ENCODE results near the gene EDRF1. TPM values are rescaled to one million over a fixed set of nuclear protein-coding genes. Genes with fewer than 3 reads are reported as not detected.

Gene EDRF1
- total RNA-seq, 4 donors from 2014 or later: 10.9 to 56.4 (median 18.6) TPM

DNA sequence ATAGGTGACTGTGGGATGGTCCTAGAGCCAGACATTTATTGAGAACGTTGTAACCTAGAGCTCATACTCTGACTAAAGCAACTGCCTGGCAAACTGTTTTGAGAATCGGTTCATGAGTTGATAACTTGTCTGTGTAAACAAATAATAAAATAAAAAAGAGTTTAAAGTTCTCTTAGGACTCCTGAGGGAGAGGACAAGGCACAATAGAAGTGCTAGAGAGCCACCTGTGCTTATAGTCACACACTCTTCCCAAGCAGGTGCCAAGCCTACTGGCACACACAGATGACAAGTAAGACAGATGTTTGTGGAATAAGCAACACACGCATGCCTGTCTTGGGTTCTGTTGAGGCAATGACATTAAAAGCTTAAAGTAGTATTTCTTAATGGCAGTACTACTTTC, 7.9 kb downstream of the EDRF1 start:
- no peak for DNase-seq (ENCODE audit: low spot score in 2 of 2)
- Histone ChIP-seq H3K4me1 (no peaks in the 10 kb centered on the region), H3K9me3 (no peaks in the 10 kb centered on the region), H3K4me3 (no peak overlapping the region), H3K27me3 (no peaks in the 10 kb centered on the region), H3K27ac (no peak overlapping the region), H3K36me3 (peaks cover 93% of the 10 kb centered on the region)
- 65% methylated on average over 3 of the region's 3 CpGs for WGBS
- TF ChIP-seq POLR2A (IDR thresholded peaks at IDR 0.05) (no peak), EP300 (IDR thresholded peaks at IDR 0.05) (no peak), POLR2AphosphoS5 (IDR thresholded peaks at IDR 0.05) (no peak)
- TF ChIP-seq, protein P1, sequence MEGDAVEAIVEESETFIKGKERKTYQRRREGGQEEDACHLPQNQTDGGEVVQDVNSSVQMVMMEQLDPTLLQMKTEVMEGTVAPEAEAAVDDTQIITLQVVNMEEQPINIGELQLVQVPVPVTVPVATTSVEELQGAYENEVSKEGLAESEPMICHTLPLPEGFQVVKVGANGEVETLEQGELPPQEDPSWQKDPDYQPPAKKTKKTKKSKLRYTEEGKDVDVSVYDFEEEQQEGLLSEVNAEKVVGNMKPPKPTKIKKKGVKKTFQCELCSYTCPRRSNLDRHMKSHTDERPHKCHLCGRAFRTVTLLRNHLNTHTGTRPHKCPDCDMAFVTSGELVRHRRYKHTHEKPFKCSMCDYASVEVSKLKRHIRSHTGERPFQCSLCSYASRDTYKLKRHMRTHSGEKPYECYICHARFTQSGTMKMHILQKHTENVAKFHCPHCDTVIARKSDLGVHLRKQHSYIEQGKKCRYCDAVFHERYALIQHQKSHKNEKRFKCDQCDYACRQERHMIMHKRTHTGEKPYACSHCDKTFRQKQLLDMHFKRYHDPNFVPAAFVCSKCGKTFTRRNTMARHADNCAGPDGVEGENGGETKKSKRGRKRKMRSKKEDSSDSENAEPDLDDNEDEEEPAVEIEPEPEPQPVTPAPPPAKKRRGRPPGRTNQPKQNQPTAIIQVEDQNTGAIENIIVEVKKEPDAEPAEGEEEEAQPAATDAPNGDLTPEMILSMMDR (IDR thresholded peaks at IDR 0.05): no peak

DNA sequence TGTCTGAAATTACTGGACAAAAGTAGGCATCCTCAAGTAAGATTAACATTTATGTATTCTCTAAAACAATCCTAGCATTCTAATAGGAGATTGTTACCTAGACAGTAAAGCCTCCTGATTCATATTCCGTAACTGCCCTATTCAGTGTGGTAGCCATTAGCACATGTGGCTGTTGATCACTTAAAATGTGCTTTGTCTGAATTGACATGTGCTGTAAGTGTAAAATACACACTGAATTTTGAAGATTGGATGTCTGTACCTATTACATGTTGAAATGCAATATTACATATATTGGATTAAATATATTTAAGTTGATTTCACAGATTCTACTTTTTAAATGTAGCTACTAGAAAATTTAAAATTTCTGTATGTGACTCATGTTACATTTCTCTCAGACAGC, 14.6 kb downstream of the EDRF1 start:
- H3K4me1 ChIP-seq: no peaks in the 10 kb centered on the region
- H3K27me3 ChIP-seq: no peaks in the 10 kb centered on the region
- H3K4me3 ChIP-seq: no peak overlapping the region
- no peaks in the 10 kb centered on the region for H3K9me3 ChIP-seq
- H3K27ac ChIP-seq: no peak overlapping the region
- no peak for DNase-seq (ENCODE audit: low spot score in 2 of 2)
- TF ChIP-seq, protein P1 (IDR thresholded peaks at IDR 0.05): no peak
- TF ChIP-seq POLR2A (IDR thresholded peaks at IDR 0.05) (no peak), POLR2AphosphoS5 (IDR thresholded peaks at IDR 0.05) (no peak), EP300 (IDR thresholded peaks at IDR 0.05) (no peak)
- H3K36me3 ChIP-seq: peaks cover 99% of the 10 kb centered on the region
- 100% methylated on average over 1 of the region's 1 CpG for WGBS

DNA sequence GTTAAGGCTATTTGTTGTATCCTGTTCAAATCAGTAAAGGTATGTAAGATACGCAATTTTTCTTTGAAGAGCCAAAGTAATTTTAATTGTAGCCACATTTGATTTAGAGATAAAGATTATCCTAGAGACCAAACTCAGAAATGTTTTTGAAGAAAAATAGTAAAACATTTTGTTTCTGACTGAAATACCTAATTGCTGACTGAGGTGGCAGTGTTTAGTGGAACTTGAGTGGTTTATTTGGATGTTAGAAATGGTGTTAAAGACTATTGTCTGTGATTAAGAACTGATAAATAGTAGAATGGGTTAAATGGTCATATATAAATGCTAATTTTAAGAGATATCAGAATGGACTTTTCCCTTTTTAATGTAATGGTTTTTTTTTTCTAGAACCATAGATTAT, 15.3 kb downstream of the EDRF1 start:
- WGBS: 92% methylated on average over 1 of the region's 1 CpG
- Histone ChIP-seq H3K4me1 (no peaks in the 10 kb centered on the region), H3K27ac (no peak overlapping the region), H3K27me3 (no peaks in the 10 kb centered on the region), H3K9me3 (no peaks in the 10 kb centered on the region), H3K36me3 (peaks cover 99% of the 10 kb centered on the region), H3K4me3 (no peak overlapping the region)
- no peak for DNase-seq (ENCODE audit: low spot score in 2 of 2)
- TF ChIP-seq, protein P1 (IDR thresholded peaks at IDR 0.05): no peak
- TF ChIP-seq POLR2A (IDR thresholded peaks at IDR 0.05): no peak
- no peak for TF ChIP-seq POLR2AphosphoS5 (IDR thresholded peaks at IDR 0.05)
- no peak for TF ChIP-seq EP300 (IDR thresholded peaks at IDR 0.05)

DNA sequence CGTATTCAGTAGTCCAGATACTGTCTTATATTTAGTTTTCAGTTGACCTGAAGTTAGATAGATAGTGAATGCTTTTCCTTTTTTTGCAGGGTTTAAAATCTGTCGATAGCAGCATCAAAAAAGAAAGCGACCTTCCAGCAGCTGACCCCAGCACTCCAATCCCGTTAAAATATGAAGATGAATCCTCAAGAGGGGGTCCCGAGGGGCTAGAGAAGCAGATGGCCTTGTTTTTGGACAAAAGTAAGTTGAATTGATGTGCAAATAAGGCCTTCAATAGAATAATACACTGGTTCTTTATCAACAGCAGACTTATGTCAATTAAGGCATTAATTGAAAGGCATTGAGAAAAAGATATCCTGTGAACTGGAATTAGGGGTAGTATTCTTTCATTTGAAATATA, 18.7 kb downstream of the EDRF1 start:
- no peak overlapping the region for H3K4me3 ChIP-seq
- no peak for DNase-seq (ENCODE audit: low spot score in 2 of 2)
- TF ChIP-seq EP300 (IDR thresholded peaks at IDR 0.05) (no peak), POLR2A (IDR thresholded peaks at IDR 0.05) (no peak)
- no peaks in the 10 kb centered on the region for H3K4me1 ChIP-seq
- no peaks in the 10 kb centered on the region for H3K9me3 ChIP-seq
- no peaks in the 10 kb centered on the region for H3K27me3 ChIP-seq
- H3K27ac ChIP-seq: no peak overlapping the region
- 91% methylated on average over 5 of the region's 5 CpGs for WGBS
- peaks cover 94% of the 10 kb centered on the region for H3K36me3 ChIP-seq

GRCh38 chr10:125739994-125740679, 20.6 kb downstream of the EDRF1 start:
- WGBS: 88% methylated on average over 7 of the region's 7 CpGs
- H3K4me3 ChIP-seq: no peak overlapping the region
- peaks cover 94% of the 10 kb centered on the region for H3K36me3 ChIP-seq
- TF ChIP-seq POLR2AphosphoS5 (IDR thresholded peaks at IDR 0.05): no peak
- no peak for TF ChIP-seq POLR2A (IDR thresholded peaks at IDR 0.05)
- TF ChIP-seq EP300 (IDR thresholded peaks at IDR 0.05): no peak
- TF ChIP-seq, protein P1 (IDR thresholded peaks at IDR 0.05): no peak
- H3K27ac ChIP-seq: no peak overlapping the region
- H3K27me3 ChIP-seq: no peaks in the 10 kb centered on the region
- H3K4me1 ChIP-seq: no peaks in the 10 kb centered on the region
- no peak for DNase-seq (ENCODE audit: low spot score in 2 of 2)
- H3K9me3 ChIP-seq: no peaks in the 10 kb centered on the region

All from suprapubic skin (tissue), 4 donors.